Neural progenitor cell (in vitro differentiated cells): ENCODE results near the gene GPR180. TPM values are rescaled to one million over a fixed set of nuclear protein-coding genes. Genes with fewer than 3 reads are reported as not detected.

Experiments used
- DNase-seq: peaks from one replicate; pipeline ENCODE4 v3.0.0-alpha.2; 2016; ENCODE audit warnings: low spot score
- H2AFZ ChIP-seq: fragments of 200-600 bp; sonication (generic); replicated peaks from 2 replicates; pipeline ENCODE4 v1.6.1; 2016; ENCODE audit warnings: antibody characterized with exemption
- H3F3A ChIP-seq: fragments of 200-600 bp; sonication (generic); 2 replicates; pipeline ENCODE4 v1.6.1; 2016; ENCODE audit warnings: antibody characterized with exemption, low read depth
- H3K27ac ChIP-seq: fragments of 200-600 bp; sonication (generic); 2 replicates; pipeline ENCODE4 v1.5.1; 2016; ENCODE audit warnings: mild to moderate bottlenecking
- H3K27me3 ChIP-seq: fragments of 200-600 bp; sonication (generic); 2 replicates; pipeline ENCODE4 v1.6.1; 2016; ENCODE audit warnings: mild to moderate bottlenecking, moderate library complexity
- H3K36me3 ChIP-seq: fragments of 200-600 bp; sonication (generic); 2 replicates; pipeline ENCODE4 v1.5.1; 2016
- H3K4me1 ChIP-seq: fragments of 200-600 bp; sonication (generic); 2 replicates; pipeline ENCODE4 v1.6.1; 2016; ENCODE audit warnings: mixed run types
- H3K4me2 ChIP-seq: fragments of 200-600 bp; sonication (generic); 2 replicates; pipeline ENCODE4 v1.6.1; 2016
- H3K4me3 ChIP-seq: fragments of 200-600 bp; sonication (generic); 2 replicates; pipeline ENCODE4 v1.5.1; 2016
- H3K79me2 ChIP-seq: fragments of 200-600 bp; sonication (generic); 2 replicates; pipeline ENCODE4 v1.6.1; 2016; ENCODE audit warnings: low read depth
- H3K9ac ChIP-seq: fragments of 200-600 bp; sonication (generic); 2 replicates; pipeline ENCODE4 v1.6.1; 2016
- H3K9me3 ChIP-seq: fragments of 200-600 bp; sonication (generic); 2 replicates; pipeline ENCODE4 v1.5.1; 2016; ENCODE audit warnings: low read depth
- H4K20me1 ChIP-seq: fragments of 200-600 bp; sonication (generic); 2 replicates; pipeline ENCODE4 v1.6.1; 2016; ENCODE audit warnings: low read depth
- H3K27ac Mint-ChIP-seq: 3 replicates; pipeline ENCODE4 v1.8.0; 2021; ENCODE audit warnings: mixed read lengths
- H3K27me3 Mint-ChIP-seq: 2 replicates; pipeline ENCODE4 v1.8.0; 2022; ENCODE audit warnings: low read depth, mild to moderate bottlenecking, inconsistent platforms, moderate library complexity, mixed read lengths; ENCODE audit not compliant: insufficient read depth
- H3K36me3 Mint-ChIP-seq: 3 replicates; pipeline ENCODE4 v1.8.0; 2021; ENCODE audit warnings: mixed read lengths
- H3K4me1 Mint-ChIP-seq: 3 replicates; pipeline ENCODE4 v1.8.0; 2021; ENCODE audit warnings: mixed read lengths
- H3K4me3 Mint-ChIP-seq: 3 replicates; pipeline ENCODE4 v1.8.0; 2021; ENCODE audit warnings: mild to moderate bottlenecking, moderate library complexity, mixed read lengths
- H3K9me3 Mint-ChIP-seq: 3 replicates; pipeline ENCODE4 v1.8.0; 2020; ENCODE audit warnings: mixed read lengths
- EZH2 ChIP-seq: fragments of 200-600 bp; sonication (generic); IDR thresholded peaks from 2 replicates; pipeline ENCODE4 v1.6.1; 2017; ENCODE audit warnings: antibody characterized with exemption, mild to moderate bottlenecking, moderate library complexity
- EZH2phosphoT487 ChIP-seq: fragments of 200-600 bp; sonication (generic); IDR thresholded peaks from 2 replicates; pipeline ENCODE4 v1.6.1; 2017; ENCODE audit warnings: antibody characterized with exemption
- total RNA-seq: library from RNA; depleted of rRNA; stranded (reverse); fragments of >200 nt; gene quantifications from 2 replicates; pipeline ENCODE4 v1.2.3, GENCODE V29; 2015; ENCODE audit warnings: low replicate concordance
- TF ChIP-seq, protein P1 (sequence below): fragments of 200-600 bp; sonication (generic); IDR thresholded peaks from 2 replicates; pipeline ENCODE4 v1.5.1; 2017; ENCODE audit warnings: antibody characterized with exemption, mild to moderate bottlenecking

The GPR180 gene
- total RNA-seq, 1 donor from 2014 or later: 16.5 TPM

DNA sequence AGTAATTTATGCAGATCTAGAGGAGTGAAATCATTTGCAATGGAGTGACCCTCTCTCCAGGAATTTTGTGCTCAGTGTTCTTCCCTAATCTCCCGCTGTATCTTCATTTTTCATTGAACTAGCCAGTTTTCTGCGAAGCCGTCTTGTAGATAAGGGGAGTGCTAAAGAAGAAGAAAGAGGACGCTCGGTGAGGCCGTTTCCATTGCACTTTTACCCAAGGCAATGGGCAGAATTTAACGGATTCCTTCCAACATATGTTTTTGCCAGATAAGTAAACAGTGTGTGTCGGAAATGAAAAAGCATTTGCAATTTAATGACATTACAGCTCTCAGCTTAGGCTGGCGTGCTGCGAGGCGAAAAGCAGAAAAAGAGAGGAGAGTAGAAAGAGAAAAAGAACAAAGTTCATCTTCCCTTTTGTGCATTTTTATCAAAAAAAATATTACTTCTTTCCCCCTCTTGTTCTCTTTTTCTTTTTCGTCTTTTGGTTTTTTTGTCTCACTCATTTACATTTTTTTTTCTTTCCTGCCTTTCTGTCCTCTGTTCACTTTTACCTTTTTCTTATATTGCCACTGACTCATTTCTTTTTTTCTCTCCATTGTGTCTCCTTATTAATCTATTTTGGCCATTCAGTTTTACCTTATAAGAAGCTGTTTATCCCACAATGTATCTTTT lies 60.8 kb downstream of the GPR180 start:
- Mint-ChIP-seq H3K27ac (peak overlapping the region; percentile 44), H3K27me3 (no peaks in the 10 kb centered on the region), H3K4me3 (peak overlapping the region; percentile 59), H3K9me3 (no peaks in the 10 kb centered on the region), H3K4me1 (peaks cover 59% of the 10 kb centered on the region), H3K36me3 (no peaks in the 10 kb centered on the region)
- TF ChIP-seq, protein P1, sequence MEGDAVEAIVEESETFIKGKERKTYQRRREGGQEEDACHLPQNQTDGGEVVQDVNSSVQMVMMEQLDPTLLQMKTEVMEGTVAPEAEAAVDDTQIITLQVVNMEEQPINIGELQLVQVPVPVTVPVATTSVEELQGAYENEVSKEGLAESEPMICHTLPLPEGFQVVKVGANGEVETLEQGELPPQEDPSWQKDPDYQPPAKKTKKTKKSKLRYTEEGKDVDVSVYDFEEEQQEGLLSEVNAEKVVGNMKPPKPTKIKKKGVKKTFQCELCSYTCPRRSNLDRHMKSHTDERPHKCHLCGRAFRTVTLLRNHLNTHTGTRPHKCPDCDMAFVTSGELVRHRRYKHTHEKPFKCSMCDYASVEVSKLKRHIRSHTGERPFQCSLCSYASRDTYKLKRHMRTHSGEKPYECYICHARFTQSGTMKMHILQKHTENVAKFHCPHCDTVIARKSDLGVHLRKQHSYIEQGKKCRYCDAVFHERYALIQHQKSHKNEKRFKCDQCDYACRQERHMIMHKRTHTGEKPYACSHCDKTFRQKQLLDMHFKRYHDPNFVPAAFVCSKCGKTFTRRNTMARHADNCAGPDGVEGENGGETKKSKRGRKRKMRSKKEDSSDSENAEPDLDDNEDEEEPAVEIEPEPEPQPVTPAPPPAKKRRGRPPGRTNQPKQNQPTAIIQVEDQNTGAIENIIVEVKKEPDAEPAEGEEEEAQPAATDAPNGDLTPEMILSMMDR: no peak
- no peak for TF ChIP-seq EZH2
- TF ChIP-seq EZH2phosphoT487: no peak
- no peaks in the 10 kb centered on the region for H3K36me3 ChIP-seq
- H3K27ac ChIP-seq: no peak overlapping the region
- no peak overlapping the region for H3K4me3 ChIP-seq
- peak overlapping the region; percentile 65 for H3K4me2 ChIP-seq
- no peaks in the 10 kb centered on the region for H3K27me3 ChIP-seq
- H4K20me1 ChIP-seq: no peaks in the 10 kb centered on the region
- peaks cover 25% of the 10 kb centered on the region for H3F3A ChIP-seq
- no peak overlapping the region for H3K9ac ChIP-seq
- H3K9me3 ChIP-seq: no peaks in the 10 kb centered on the region
- H3K79me2 ChIP-seq: no peaks in the 10 kb centered on the region
- DNase-seq: no peak
- H2AFZ ChIP-seq: peak overlapping the region; percentile 58
- H3K4me1 ChIP-seq: peaks cover 57% of the 10 kb centered on the region

DNA sequence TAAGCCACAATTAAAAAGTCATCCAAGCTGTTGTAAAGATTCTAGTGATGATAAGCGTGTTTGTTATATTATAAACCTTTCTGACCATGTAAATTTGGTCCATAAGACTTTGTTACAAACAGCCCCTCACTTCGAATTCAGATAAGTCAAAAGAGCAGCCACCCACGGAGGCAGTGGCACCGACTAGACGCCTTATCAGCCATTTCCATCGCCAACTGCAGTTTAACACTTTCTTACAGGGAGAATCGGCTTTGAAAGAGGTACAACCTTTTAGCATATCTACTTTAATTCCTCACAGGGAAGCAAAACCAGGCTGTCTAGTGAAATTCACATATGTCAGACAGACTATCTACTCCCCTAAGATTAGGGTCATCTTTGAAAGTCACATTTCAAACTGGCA lies 63.2 kb downstream of the GPR180 start:
- Histone ChIP-seq H3K4me2 (no peak overlapping the region), H3K4me3 (no peak overlapping the region), H3K36me3 (no peaks in the 10 kb centered on the region), H3F3A (peaks cover 25% of the 10 kb centered on the region), H3K27ac (no peak overlapping the region), H4K20me1 (no peaks in the 10 kb centered on the region), H3K79me2 (no peaks in the 10 kb centered on the region), H2AFZ (no peak overlapping the region), H3K27me3 (no peaks in the 10 kb centered on the region), H3K9ac (no peak overlapping the region), H3K9me3 (no peaks in the 10 kb centered on the region), H3K4me1 (peaks cover 47% of the 10 kb centered on the region)
- TF ChIP-seq, protein P1: no peak
- no peak for TF ChIP-seq EZH2
- no peak for TF ChIP-seq EZH2phosphoT487
- no peak for DNase-seq
- Mint-ChIP-seq H3K4me1 (peaks cover 53% of the 10 kb centered on the region), H3K27ac (peak overlapping the region; percentile 21), H3K4me3 (no peak overlapping the region), H3K36me3 (no peaks in the 10 kb centered on the region), H3K27me3 (no peaks in the 10 kb centered on the region), H3K9me3 (no peaks in the 10 kb centered on the region)

DNA sequence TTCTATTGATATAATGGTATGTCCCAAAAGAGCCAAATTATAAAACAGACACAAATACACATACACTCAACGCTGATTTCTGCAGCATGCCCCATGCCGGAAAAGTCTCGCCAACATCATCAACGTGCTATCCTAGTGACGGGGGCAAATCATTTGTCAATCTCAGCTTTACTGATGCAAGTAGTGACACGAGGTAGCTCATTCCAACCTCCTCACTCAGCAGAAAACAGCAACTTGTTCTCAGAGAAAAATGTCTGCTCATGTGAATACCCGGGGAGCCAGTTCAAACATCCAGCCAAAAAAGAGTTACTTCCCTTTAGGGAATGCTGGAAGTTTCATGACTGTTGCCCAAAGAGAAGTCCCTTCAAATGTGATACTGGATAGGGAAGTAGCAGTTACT lies 64.4 kb downstream of the GPR180 start:
- Mint-ChIP-seq H3K9me3 (no peaks in the 10 kb centered on the region), H3K27ac (no peak overlapping the region), H3K4me1 (peaks cover 42% of the 10 kb centered on the region), H3K27me3 (no peaks in the 10 kb centered on the region), H3K4me3 (no peak overlapping the region), H3K36me3 (no peaks in the 10 kb centered on the region)
- Histone ChIP-seq H3K4me2 (no peak overlapping the region), H3K4me1 (peaks cover 35% of the 10 kb centered on the region), H3F3A (peaks cover 13% of the 10 kb centered on the region), H3K36me3 (no peaks in the 10 kb centered on the region), H3K27ac (no peak overlapping the region), H3K9ac (no peak overlapping the region), H3K4me3 (no peak overlapping the region), H3K27me3 (no peaks in the 10 kb centered on the region), H4K20me1 (no peaks in the 10 kb centered on the region), H3K79me2 (no peaks in the 10 kb centered on the region), H2AFZ (no peak overlapping the region), H3K9me3 (no peaks in the 10 kb centered on the region)
- DNase-seq: no peak
- TF ChIP-seq EZH2 (no peak), EZH2phosphoT487 (no peak)
- TF ChIP-seq, protein P1: no peak
